GM10847 (cell line): ENCODE results near the gene COL15A1.

ENCODE experiments used
- POLR2A ChIP-seq: IDR thresholded peaks from 2 replicates; pipeline ENCODE4 v1.6.1; 2011; ENCODE audit not compliant: insufficient read length; ENCODE audit errors: extremely low read depth

Gene COL15A1

DNA sequence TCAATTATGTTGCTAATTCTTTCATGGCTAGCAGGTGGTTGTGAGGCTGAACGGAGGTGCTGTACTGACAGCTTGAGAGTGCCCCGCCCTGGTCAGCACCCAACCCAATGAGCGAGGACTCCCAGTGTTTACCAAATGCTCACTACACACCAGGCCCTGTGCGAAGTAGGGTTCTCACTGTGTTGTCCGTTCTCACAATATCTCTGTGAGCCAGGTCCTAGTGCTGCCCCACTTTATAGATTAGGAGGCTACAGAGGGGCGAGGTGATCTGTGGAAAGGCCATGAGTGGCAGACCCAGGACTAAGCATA, 28.2 kb downstream of the COL15A1 start:
- no peak for TF ChIP-seq POLR2A

DNA sequence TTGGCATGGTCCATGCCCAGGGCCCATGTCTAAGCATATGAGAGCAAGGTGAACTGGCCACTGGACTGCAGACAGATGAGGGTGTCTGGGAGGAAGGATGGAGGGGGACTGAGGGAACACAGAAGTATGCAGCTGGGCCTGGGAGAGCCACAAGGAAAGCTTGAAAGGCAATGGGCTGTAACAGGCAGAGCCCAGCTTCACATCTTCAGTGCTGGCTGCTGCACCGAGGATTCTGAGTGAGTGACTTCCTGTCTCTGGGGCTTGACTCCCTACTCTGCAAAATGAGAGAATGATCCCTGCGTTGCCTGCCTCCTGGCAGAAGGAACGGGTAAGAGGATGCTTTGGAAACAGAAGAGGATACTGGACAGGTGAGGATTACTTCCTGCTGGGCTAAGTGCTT, 29.0 kb downstream of the COL15A1 start:
- no peak for TF ChIP-seq POLR2A

DNA sequence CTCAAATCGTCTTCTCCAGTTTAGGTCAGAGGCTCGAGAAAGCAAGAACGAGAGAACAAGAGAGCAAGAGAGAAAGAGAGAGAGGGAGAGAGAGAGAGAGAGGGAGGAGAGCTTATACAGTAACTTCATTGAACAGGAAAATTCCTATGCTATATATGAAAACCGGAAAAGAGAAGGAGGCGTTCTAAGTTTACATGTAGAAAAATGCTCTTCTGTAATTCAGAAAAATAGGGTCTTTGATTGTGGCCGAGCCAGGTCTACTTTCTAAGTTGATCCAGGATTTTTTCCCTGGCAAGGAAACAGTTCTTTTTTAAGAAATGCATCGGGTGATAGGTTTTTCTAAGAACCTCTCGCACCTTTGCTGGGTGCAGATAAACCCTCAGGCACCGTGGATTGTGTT, 29.5 kb downstream of the COL15A1 start:
- no peak for TF ChIP-seq POLR2A

DNA sequence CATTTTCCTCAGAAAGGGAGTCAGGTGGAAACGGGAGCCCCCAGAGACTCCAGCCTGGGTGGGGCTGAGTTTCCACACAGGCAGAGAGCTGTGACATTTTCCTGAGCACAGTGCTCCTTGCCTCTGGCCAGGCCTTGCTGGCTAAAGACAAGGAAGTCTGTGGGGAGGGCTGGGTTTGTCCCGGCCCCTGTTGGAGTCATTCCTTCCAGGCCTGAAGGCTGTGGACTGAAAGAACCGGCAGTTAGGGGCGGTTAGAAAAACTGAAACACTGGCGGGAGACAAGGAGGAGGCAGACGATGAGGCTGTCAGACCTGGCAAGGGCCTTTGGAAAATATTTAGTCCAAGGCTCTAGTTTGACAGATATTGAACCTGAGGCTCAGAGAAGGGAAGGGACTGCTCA, 29.9 kb downstream of the COL15A1 start:
- TF ChIP-seq POLR2A = no peak

DNA sequence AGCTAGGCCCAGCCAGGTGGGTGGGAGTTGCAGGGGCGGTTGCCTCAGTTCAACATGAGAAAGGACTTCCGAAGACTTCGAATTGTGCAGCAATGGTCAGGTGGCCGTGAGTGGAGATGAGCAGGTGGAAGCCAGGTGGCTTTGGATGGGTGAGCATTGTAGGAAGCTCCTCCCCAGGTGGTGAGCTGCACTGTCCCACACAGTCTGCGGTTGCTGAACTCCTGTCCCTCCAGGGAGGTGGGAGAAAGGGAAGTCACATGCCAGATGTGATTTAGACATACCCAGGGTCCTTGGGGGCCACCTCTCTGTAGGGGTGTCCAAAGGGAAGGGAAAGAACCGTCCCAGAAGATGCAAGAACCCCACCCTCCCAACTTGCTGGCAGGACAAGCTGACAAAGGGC, 30.4 kb downstream of the COL15A1 start:
- TF ChIP-seq POLR2A = no peak

DNA sequence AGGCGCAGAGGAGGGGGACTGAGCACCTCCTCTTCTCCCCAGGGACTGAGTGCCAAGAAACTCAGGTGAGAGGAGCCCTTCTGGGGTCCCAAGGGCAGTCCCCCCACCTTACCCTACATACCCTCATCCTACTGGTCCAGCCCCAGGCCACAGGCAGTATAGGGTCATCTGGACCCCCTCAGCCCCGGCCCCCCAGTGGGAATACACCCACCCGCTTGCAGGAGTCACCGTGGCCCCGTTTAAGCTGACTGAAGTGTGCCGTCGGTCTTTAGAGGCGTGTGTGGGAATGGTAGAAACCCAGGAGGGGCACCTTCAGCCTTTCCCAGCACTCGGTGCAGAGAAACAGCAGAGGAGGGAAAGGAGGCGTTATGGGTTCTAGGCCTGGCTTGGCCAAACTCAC, 30.8 kb downstream of the COL15A1 start:
- TF ChIP-seq POLR2A = no peak

DNA sequence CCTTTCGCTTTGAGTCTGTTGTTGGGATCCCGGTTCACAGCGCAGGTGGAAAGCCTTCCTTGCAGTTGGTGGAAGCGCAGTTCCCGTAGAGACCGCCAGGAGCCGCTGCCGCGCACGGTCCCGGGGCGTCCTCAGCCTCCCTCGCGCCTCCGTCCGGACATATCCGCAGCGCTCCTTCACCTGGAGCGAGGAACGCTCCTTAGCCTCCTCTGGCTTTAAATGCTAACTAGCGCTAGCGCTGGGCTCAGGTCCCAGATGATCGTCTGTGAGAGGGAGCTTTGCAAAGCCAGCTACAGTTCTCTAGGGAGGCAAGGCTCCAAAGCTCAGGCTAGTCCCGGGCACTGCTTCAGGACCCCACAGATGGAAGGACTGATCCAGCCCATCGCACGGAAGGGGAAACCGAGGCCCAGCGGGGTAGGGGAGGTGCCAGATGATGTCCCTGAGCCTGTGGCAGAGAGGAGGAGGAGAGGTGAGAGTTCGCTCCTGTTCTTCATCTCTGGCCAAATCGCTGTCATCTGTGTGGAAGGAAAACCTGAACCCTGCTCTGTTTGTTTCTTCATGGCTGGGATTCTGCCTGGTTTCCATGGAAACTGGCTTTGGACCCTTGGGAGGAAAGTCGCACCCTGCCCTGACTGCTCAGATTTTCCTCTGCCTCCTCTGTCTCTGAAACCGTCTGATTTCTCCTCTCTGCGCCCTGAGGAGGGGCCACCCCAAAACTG, 31.4 kb downstream of the COL15A1 start:
- no peak for TF ChIP-seq POLR2A

DNA sequence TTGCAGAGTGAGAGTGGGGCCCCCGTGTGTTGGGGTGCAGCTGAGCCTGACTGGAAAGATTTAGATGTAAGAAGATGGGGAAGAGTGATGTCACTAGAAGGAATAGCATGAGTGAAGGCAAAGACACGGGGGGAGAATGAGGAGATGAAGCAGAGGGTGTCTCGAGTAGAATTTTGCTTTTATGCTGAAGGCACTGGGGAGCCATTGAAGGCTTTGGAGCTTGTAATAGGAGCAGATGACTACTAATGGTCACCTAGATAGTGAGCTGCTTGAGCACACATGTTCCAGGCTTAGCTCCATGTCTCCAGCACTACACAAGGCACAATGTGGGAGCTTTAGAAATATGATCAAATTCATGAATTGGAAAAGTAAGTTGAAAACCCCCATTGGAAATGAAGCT, 32.1 kb downstream of the COL15A1 start:
- TF ChIP-seq POLR2A = no peak

DNA sequence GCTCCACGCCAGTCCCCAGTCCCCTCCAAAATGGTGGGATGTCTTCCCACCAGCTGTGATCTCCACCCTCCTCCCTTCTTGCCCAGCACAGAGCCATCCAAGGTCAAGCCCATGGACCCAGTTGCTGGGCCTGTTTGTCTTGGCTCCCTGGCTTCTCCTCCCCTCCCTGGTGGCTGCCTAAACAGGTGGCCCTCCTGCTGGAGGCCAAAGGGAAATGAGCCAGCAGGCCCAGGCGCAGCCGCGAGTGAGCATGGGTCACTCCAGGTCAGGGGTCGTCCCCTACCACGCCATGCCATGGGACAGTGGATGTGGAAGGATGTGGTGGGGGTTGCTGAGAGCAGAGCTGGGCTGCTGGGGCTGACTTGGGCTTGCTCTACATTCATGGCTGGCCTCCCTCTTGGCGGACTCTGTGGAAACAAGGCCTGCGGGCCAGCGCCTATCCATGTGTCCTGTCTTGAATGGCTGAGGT, 33.6 kb downstream of the COL15A1 start:
- TF ChIP-seq POLR2A = no peak

DNA sequence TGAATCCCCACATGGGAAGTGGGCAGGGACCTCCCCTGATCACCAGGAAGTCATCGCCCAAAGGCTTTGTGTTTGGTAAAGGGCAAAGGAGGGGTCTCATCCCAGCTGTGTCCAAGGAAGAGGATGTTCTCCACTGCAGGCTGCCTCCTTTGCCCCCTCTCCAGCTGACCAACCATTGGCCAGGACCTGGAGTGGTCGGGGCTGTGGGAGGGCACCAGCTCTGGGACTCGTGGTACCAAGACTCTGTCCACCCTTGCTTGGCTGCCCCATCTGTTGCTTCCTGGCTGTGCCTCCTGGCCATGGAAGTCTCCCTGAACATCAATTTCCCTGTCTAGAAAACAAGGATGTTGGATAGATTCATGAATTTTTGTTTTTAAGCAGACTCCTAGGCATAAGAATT, 34.1 kb downstream of the COL15A1 start:
- no peak for TF ChIP-seq POLR2A

DNA sequence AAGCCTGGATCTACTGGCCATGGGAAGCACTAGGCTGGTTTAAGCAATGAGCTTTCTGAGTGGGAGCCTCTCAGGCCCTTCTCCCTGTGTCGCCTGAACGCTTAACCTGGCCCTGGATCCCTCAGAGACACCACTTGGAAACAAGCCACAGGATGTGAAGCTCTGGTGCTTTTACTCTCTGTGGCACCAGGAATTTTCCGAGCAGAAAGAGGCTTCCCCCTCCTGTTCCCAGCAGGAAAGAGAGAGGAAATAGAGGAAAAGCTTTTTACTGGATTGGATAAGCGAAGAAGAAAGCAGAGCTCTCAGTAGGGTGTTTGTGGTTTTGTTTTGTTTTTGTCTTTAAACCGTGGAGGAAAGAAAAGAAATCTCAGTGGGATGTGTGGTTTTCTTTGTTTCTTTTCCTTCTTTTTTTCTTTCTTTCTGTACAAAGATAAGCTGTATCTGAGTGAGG, 34.5 kb downstream of the COL15A1 start:
- no peak for TF ChIP-seq POLR2A

DNA sequence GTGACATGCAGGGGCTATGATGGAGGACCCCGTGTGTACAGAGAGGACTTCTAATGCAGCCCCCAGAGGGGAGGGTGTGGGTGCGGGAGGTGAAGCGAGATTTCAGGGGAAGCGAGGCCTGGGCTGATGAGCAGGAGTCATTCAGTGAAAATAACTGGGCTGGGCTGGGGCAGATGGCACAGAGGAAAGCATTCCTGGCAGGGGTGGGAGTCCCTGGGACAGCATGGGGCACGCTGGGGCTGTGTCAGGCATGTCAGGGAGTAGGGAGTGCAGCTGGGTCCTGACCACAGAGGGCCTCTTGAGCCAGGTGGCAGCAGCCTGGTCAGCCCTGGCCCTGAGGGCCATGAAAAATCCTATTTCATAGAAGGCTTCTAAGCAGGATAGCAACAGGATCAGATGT, 36.6 kb downstream of the COL15A1 start:
- TF ChIP-seq POLR2A = no peak

DNA sequence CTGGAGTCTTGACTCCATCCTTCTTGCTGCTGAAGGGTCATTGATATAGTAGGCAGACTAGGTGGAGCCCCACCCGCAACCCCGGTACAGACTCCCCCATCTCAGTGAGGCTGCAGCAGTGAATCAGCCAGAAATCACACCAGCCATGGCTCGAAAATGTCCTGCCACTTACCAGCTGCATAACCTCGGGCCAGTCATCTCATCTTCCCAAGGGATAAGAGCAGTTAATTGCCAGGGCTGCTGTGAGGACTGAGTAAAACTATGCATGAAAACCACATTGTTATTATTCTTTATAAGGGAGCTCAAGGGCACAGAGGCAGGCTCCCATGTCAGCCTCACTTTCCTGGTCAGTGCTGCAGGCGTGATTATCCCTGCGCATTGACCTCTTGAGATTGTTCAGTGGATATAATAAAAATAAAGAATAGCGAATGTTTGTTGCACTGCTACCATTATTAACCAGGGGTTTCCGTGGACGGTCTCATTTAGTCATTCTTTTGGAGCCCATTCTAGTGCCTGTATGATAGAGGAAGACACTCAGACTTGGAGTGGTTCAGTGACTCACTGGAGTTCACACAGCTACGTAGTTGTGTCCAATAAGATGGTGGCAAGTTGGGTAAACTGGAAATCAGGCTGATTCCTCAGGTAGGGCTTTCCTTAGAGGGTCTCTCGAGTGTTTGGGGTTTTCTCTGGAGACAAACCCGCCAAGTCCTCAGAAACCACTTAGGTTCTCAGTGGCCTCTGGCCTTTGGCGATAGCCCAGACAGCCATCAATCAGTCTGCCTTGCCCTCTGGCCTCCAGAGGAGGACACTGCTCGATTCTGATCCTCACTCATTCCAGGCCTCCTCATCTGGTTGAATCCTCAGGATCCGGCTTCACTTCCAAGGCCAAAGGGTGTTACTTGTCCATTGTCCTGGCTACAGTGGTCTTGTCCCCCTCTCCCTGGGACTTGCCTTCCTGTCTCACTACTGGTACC, 39.9 kb downstream of the COL15A1 start:
- no peak for TF ChIP-seq POLR2A

DNA sequence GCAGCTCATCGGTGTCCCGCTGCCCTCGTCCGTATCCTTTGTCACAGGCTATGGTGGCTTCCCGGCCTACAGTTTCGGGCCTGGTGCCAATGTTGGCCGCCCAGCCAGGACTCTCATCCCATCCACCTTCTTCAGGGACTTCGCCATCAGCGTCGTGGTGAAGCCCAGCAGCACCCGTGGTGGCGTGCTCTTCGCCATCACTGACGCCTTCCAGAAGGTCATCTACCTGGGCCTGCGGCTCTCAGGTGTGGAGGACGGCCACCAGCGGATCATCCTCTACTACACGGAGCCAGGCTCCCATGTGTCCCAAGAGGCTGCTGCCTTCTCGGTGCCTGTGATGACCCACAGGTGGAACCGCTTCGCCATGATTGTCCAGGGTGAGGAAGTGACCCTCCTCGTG, 41.9 kb downstream of the COL15A1 start:
- TF ChIP-seq POLR2A = no peak

DNA sequence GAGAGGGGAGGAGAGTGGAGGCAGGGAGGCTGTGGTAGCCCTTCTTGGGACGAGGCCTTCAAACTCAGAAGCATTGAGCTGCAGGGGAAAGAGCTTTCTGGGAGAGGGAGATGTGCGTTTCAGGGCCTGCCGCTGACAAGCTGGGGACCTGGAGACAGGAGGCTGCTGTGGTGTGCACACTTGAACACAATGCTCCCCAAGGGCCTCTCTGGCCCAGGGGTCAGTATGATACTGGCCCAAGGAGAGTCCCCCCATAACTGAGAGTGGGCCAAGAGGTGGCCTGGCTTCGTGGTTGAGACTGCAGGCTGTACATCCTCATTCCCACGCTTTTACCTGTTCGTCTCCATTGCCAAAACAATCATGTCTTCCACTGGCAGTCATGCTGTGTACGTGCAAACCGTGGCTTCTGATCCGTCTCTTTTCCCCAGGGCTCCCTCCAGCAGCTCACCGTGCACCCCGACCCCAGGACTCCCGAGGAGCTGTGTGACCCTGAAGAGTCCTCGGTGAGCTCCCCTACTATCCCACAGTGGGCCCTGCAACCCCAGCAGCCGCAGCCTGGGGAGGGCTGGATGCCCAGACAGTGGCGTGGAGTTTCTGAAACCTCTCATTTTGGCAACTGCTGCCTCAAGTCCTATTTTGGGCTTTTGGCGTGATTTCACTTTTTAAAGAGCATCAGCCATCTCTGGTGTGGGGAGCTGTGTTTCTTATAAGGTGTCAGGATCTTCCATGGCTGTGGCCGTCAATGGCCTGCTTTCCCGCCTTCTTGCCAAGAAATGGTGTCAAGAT, 43.4 kb downstream of the COL15A1 start:
- no peak for TF ChIP-seq POLR2A

DNA sequence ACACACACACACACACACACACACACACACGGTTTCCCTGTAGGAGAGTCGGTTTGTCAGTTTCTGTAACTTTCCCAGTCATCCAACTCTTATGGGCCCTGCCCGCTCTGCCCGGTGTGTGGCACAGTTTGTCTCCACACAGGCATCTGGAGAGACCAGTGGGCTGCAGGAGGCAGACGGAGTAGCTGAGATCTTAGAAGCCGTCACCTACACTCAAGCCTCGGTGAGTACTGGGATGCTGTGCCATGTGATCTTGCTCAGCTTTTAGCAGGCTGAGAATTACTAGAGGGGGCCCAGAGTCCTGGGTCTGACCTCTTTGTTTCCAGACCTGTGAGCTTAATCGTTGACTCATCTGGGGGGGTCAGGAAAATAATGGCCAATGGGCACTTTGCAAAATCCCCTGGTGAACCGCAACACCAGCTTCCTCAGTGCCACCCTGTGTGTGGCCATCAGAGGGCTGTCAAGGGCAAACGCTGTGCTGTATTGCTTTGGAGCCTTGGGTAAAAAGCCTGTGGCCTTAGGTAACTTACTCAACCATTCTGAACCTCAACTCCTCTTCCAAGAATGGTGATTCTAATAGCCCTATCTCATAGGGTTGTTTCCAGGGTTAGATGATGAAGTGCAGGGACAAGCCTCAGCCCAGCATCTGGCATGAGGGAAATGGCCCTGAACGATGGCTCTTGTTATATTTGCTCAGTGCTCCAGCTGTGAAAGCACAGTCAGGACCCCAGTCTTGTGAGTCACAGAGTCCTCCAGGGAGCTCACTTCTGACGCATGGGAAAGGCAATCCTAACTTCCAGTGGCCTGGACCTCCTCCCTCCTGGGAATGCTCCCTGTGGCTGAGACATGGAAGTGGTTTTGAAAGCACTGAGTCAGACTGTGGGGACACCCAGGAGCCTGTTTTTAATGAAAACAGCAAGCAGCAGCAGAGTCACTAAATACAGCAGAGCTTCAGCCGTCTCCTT, 45.6 kb downstream of the COL15A1 start:
- no peak for TF ChIP-seq POLR2A
